SJSA1 (cell line): ENCODE data around the gene VPS13D. TPM values are rescaled to one million over a fixed set of nuclear protein-coding genes. Genes with fewer than 3 reads are reported as not detected.

Experiments
- DNase-seq, 2 experiments: peaks; one replicate each; pipeline ENCODE4 v3.0.0-alpha.2; 2015 to 2020; ENCODE audit warnings: low spot score in 2 of 2, low read depth in 1 of 2
- H3K27ac ChIP-seq: fragments of 250-450 bp; sonication (Bioruptor Pico); 2 replicates; pipeline ENCODE4 v1.5.1; 2020; ENCODE audit warnings: mild to moderate bottlenecking, moderate library complexity
- H3K27me3 ChIP-seq: fragments of 250-450 bp; sonication (Bioruptor Pico); replicated peaks from 2 replicates; pipeline ENCODE4 v1.5.1; 2020; ENCODE audit warnings: mild to moderate bottlenecking, moderate library complexity
- H3K36me3 ChIP-seq: fragments of 250-450 bp; sonication (Bioruptor Pico); 2 replicates; pipeline ENCODE4 v1.5.1; 2020; ENCODE audit warnings: mild to moderate bottlenecking
- H3K4me1 ChIP-seq: fragments of 250-450 bp; sonication (Bioruptor Pico); replicated peaks from 2 replicates; pipeline ENCODE4 v1.6.1; 2021; ENCODE audit warnings: mild to moderate bottlenecking
- H3K4me3 ChIP-seq: fragments of 250-450 bp; sonication (Bioruptor Pico); 2 replicates; pipeline ENCODE4 v1.5.1; 2020; ENCODE audit warnings: mild to moderate bottlenecking
- H3K9me3 ChIP-seq: fragments of 250-450 bp; sonication (Bioruptor Pico); replicated peaks from 2 replicates; pipeline ENCODE4 v1.5.1; 2020; ENCODE audit warnings: mild to moderate bottlenecking
- total RNA-seq: library from RNA; depleted of rRNA; stranded (reverse); fragments of >200 nt; shearing (Covaris generic); gene quantifications from 2 replicates; pipeline ENCODE4 v1.2.3, GENCODE V29; 2014

VPS13D gene
- total RNA-seq, 1 experiment from 2014 or later = 12.9 TPM

DNA sequence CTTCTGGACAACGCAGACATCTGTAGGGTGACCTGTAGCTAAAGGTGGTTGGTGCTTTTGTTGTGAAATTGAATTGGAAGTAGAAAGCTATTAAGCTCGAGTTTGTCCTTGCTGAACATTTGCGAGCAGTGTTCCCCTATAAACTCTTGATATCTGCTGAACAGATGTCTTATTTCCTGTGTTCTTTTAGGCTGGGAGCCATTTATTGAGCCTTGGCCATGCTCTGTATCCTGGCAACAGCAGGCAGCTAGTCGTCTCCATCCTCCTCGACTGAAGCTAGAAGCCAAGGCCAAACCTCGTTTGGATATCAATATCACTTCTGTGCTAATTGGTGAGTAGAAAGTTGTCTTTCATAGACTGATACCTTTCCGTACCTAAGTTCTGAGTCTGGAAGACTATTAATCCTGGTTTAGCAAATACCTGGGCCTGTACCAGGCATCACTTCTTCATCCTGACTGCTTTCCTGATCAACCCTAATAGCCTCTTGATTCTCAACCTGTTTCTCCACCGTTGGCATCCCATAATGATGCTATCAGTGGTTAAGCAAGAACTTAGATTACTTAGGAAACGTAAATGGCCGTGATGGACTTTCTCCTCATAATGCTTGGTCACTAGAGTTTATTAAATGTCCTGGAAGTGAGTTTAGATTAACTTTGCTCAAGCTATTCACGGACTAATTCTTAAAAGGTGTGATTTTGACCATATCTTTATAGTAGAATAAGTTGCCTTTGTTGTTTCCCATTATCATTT is 103.4 kb downstream of the VPS13D start:
- H3K4me3 ChIP-seq = no peak overlapping the region
- no peaks in the 10 kb centered on the region for H3K4me1 ChIP-seq
- DNase-seq = no peak
- H3K9me3 ChIP-seq = no peaks in the 10 kb centered on the region
- peaks cover 48% of the 10 kb centered on the region for H3K36me3 ChIP-seq
- no peak overlapping the region for H3K27ac ChIP-seq
- no peaks in the 10 kb centered on the region for H3K27me3 ChIP-seq

DNA sequence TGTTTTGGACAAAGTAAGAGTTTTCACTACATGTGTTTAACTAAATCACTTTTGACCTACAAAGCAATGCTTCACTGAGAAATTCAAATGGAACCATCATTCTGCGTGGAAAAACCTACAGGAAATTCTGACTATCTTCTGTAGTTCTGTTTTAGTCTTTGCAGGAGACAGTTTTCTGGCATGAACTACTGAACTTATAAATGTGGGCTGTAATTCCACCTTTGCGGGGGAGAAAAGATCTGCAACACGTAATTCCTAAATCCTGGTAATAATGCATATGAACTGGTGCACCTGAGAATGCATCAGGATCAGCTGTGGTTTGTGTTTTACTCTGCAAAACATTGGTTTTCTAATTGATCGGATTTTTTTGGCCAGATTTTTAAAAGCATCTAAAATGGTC is 106.0 kb downstream of the VPS13D start:
- H3K36me3 ChIP-seq = peaks cover 43% of the 10 kb centered on the region
- DNase-seq = no peak
- H3K4me1 ChIP-seq = no peaks in the 10 kb centered on the region
- no peaks in the 10 kb centered on the region for H3K27me3 ChIP-seq
- H3K9me3 ChIP-seq = no peaks in the 10 kb centered on the region
- no peak overlapping the region for H3K27ac ChIP-seq
- H3K4me3 ChIP-seq = no peak overlapping the region

DNA sequence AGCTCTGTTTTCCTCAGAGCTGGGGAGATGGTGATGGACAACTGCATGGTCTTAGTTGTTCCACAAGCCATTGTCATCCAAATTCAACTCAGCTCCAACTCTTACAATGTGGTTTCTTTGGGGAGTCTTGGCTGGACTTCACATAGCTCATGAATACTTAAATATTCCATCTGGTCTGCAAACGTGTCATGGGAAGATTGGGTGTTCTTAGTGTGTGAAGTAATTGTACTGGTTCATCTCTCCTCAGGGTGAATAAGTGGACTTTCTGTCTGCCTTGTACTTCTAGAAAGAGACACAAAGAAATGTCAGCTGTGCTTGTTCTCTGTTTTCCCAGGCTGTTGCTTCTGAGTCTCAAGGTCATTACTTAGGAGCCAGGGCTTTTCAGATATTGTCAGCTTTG is 106.6 kb downstream of the VPS13D start:
- Histone ChIP-seq H3K27me3 (no peaks in the 10 kb centered on the region), H3K9me3 (no peaks in the 10 kb centered on the region), H3K27ac (no peak overlapping the region), H3K36me3 (peaks cover 42% of the 10 kb centered on the region), H3K4me3 (no peak overlapping the region), H3K4me1 (no peaks in the 10 kb centered on the region)
- no peak for DNase-seq

DNA sequence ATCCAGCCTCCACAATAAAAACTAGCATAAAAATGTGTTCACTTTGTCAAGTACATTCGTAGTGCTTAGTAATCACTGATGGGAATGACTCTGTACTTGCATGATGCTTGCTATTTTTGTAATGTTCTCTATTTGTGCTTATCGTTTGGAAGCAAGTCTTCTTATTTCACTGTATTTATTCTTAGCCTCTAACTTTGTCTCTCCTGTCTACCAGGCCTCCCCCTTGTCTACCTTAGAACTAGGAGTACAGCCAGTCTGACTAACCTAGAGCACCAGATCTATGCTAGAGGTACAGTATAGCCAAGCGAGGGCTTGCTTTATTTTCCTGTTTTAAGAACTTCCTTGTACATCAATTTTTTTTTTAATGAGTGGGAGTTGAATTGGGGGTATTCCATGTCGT is 108.2 kb downstream of the VPS13D start:
- Histone ChIP-seq H3K27me3 (no peaks in the 10 kb centered on the region), H3K4me3 (no peak overlapping the region), H3K27ac (no peak overlapping the region), H3K36me3 (peaks cover 47% of the 10 kb centered on the region), H3K9me3 (no peaks in the 10 kb centered on the region), H3K4me1 (no peaks in the 10 kb centered on the region)
- no peak for DNase-seq

DNA sequence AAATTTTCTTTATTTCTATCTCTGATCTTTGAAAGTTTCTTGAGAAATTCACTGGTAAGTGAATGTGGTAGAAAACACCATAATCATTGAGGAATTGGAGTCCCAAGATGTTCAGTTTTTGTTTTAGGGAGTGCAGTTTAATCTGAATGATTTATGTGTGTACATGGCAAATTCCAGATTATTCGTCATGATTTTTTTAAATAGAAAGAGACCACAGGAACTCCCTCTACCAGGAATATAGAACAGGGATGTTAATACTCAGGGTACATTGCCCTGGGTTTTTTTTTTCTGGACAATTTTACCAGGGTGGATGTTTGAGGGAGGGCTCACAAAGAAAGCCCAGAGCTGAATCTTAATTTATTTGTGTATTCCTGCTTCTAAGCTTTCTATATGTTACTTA is 109.0 kb downstream of the VPS13D start:
- no peak for DNase-seq
- Histone ChIP-seq H3K9me3 (no peaks in the 10 kb centered on the region), H3K27ac (no peak overlapping the region), H3K27me3 (no peaks in the 10 kb centered on the region), H3K4me3 (no peak overlapping the region), H3K36me3 (peaks cover 39% of the 10 kb centered on the region), H3K4me1 (no peaks in the 10 kb centered on the region)

DNA sequence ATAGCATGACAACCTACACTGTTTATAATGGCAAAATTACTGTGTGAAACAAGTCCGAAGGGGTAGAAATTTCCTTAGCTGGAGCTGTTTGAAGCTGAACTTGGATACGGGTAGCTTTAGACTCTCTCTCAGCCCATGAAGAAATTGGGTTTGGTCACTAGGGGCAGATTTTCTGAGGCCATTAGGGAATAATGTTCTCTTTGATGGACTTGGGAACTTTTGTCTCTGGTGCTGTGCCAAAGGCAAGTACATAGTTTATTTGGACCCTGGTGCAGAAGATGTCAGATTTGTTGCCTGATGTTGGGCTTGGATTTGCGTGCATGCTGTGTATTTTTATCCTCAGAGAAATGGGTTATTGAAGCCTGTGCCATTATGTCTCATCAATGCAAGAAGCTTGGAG is 109.6 kb downstream of the VPS13D start:
- DNase-seq = no peak
- Histone ChIP-seq H3K4me1 (no peaks in the 10 kb centered on the region), H3K27ac (no peak overlapping the region), H3K9me3 (no peaks in the 10 kb centered on the region), H3K27me3 (no peaks in the 10 kb centered on the region), H3K36me3 (peaks cover 33% of the 10 kb centered on the region), H3K4me3 (no peak overlapping the region)

DNA sequence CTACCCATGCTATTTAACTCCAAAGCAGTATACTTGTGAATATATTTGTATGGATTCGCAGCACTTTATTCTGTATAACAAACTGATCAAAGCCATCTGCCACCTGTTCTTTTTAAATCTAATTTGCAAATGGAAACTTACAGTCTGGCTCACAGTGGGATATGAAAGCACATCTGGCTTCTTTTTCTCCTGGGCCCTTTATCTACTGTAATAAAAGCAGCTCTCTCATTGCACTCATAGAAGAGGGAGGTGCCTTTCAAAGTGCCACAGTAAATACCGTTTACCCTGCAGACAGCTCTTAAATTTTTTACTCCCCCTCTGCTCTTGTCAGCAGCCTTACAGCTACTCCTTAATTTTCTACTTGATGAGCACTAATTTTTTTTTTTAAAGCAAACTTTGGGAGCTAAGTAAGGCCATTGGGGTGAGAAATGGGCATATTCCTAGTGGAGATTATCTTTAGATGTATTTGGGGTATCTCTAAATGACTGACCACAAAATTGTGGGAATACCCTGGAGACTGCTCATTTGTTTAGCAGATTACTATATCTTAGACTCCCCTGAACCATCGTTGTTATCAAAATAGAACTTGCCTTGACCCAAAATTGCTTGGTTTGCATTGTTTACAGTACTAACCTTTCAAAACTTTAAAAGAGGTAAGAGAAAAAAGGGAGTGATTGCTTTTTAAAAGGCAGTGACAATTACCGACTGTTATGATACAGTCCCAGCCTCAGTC is 110.1 kb downstream of the VPS13D start:
- Histone ChIP-seq H3K4me1 (no peaks in the 10 kb centered on the region), H3K9me3 (no peaks in the 10 kb centered on the region), H3K36me3 (peaks cover 33% of the 10 kb centered on the region), H3K4me3 (no peak overlapping the region), H3K27me3 (no peaks in the 10 kb centered on the region), H3K27ac (no peak overlapping the region)
- DNase-seq = no peak

DNA sequence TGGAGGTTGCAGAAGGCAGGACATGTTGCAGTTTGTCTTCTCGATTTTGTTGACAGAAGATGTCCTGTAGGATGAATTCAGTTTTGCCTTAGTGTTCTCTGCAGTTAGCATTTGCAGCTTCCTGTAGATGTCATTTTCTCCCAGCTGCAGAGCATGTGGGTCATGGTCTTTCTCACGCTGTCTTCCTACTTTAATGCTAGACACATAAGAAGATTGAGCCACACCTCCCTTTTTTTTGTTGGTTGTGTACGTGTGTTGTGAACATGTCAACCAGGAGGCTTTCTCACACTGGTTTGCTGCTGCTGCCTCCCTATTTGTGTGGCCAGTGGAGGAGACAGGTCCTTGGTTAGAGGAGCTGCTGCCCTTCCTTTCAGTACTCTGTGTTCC is 110.7 kb downstream of the VPS13D start:
- DNase-seq = no peak
- Histone ChIP-seq H3K36me3 (peaks cover 38% of the 10 kb centered on the region), H3K9me3 (no peaks in the 10 kb centered on the region), H3K4me3 (no peak overlapping the region), H3K27ac (no peak overlapping the region), H3K27me3 (no peaks in the 10 kb centered on the region), H3K4me1 (no peaks in the 10 kb centered on the region)

DNA sequence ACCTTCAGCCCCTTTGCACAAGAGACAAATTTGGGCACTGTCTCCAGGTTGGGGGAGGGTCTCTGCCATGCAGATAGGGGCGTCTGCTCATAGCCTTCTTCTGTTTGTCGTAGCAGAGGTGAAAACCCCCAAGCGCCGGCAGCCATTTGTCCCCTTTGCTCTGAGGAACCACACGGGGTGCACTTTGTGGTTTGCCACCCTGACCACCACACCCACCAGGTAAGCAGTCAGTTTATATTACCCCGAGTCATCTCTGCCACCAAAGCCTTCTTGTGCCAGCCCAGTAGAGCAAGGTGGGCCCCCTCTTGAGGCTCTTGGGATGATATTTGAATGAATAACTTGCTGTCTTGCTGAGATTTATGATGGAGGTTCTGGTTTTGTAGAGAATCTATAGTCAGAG is 111.8 kb downstream of the VPS13D start:
- Histone ChIP-seq H3K4me3 (no peak overlapping the region), H3K27me3 (no peaks in the 10 kb centered on the region), H3K9me3 (no peaks in the 10 kb centered on the region), H3K27ac (no peak overlapping the region), H3K36me3 (peaks cover 38% of the 10 kb centered on the region), H3K4me1 (no peaks in the 10 kb centered on the region)
- DNase-seq = no peak

DNA sequence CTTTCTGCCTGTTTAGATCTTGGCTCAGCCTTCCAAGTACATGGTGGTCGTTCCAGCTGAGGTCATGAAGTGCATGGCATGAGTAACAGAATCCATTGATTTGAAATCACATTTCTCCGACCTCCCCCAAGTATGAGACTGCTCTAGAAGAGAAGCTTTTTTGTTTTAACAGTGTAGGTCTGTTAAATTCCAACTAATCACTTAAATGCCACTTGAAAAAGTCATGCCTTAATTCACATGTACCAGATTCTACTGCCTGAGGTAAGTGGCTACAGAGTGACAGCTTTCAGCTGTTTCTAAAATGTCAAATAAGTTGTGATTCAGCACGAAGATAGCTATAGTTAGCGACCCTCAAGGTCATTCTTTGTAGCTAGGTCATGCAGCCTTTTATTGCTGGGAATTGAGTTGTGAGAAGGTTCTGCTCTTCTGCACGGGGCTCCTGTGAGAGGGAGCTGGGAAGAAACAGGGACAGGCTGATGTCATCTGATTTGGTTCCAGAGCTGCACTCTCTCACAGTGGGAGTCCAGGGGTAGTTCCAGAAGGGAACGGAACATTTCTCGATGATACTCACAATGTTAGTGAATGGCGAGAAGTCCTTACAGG is 112.7 kb downstream of the VPS13D start:
- H3K4me3 ChIP-seq = no peak overlapping the region
- H3K27me3 ChIP-seq = no peaks in the 10 kb centered on the region
- peaks cover 36% of the 10 kb centered on the region for H3K36me3 ChIP-seq
- no peaks in the 10 kb centered on the region for H3K9me3 ChIP-seq
- no peaks in the 10 kb centered on the region for H3K4me1 ChIP-seq
- no peak for DNase-seq
- H3K27ac ChIP-seq = no peak overlapping the region

DNA sequence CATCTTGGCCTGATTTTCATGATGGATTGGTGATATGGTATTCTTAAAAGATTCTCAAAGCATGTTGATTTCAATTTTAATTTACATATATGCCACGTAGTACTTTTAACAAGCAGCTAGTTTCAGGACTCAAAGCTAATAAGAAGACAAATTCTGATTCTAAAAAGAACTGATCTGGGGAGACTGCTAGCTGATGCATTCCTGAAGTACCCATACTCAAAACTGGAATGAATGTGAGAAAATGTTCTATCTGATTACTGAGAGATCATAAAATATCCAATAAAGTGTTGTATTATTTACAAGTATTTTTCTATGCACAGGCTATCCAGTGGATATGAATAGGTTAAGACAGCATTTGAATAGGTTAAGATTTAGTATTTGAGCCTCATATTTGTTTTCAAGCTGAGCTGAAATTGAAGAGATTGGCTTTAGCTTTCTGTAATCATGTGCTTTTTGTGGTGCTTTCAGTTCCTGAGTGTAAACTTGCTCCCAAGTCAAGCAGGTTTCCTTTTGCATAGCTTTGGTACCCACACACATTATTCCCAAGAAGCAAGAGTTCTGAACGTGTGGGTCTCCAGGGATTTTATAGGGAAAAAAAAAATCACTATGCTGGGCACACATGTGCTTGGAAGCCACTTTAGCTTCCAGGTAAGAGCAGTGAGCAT is 114.1 kb downstream of the VPS13D start:
- Histone ChIP-seq H3K4me3 (no peak overlapping the region), H3K4me1 (no peaks in the 10 kb centered on the region), H3K9me3 (no peaks in the 10 kb centered on the region), H3K36me3 (peaks cover 44% of the 10 kb centered on the region), H3K27me3 (no peaks in the 10 kb centered on the region), H3K27ac (no peak overlapping the region)
- DNase-seq = no peak

DNA sequence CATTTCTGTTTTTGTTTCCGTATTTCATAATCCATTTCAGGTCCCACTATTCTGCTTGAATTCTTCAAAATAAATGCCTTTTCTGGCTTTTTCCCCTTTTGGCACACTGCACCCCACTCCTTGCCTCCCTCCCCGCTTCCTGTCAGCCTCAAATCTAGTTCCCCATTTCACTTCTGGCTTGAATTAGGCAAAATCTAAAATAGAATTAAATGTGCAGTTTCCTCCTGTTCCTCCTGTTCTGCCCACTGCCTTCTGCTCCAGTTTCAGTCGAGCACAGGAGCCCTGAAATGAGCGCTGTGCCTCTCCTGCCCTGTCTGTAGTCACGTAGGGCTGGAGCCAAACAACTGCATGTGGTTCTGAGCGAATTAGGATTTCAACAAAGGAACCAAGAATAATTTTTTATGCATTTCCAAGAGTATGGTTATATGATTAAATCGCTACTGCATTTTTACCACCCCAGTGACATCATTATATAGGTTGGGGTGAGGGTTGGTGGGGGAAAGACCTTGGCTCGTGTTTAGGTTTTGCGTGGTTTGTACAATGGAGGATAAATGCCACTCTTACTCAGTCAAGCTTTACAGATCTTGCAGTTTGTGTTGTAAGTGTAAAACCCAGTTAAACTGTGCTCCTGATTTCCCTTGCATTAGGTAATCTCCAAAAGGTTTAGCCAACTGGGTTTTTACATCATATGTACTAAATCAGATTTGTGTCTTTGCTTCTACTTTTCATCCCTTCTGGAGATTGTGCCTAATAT is 114.9 kb downstream of the VPS13D start:
- Histone ChIP-seq H3K9me3 (no peaks in the 10 kb centered on the region), H3K4me3 (no peak overlapping the region), H3K27me3 (no peaks in the 10 kb centered on the region), H3K27ac (no peak overlapping the region), H3K4me1 (no peaks in the 10 kb centered on the region), H3K36me3 (peaks cover 43% of the 10 kb centered on the region)
- no peak for DNase-seq

DNA sequence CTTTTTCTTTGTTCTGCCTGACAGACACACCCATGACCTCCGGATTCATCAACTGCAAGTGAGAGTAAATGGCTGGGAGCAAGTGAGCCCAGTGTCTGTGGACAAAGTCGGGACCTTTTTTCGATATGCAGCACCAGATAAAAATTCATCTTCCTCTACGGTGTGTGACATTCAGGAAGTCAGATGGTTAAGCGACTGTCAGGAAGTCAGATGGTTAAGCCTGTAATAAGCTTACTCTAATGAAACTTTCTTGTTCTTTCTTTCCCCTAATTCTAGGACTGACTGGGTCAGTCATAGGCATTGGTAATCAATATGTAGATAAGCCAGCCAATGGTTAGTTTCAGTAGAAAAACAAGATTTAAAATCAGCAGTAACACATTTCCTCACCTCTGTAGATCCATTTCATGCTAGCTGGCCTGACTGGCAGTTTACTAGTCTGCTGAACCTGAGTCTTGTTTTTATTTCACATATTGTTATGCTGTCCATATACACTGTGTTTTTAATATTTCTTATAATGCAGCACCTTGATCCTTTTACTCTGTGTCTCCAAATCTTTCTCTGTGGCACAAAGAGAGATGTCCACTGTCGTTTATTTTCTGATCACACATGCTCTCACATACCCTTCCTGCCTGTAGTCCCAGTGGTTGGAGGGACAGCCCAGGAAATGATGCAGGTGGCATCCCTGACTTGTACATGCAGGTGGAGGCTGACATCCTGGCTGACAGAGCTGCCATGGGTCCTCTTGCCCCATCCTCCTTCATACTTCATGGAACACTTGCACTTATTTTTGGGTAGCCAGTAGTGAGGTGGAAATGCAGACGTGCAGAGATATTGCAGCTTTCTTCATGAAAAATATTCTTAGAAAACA is 115.8 kb downstream of the VPS13D start:
- no peak overlapping the region for H3K27ac ChIP-seq
- no peaks in the 10 kb centered on the region for H3K4me1 ChIP-seq
- H3K9me3 ChIP-seq = no peaks in the 10 kb centered on the region
- no peak overlapping the region for H3K4me3 ChIP-seq
- DNase-seq = no peak
- H3K27me3 ChIP-seq = no peaks in the 10 kb centered on the region
- H3K36me3 ChIP-seq = peaks cover 43% of the 10 kb centered on the region
